ENCODE measurements around the gene SUSD1. TPM values are rescaled to one million over a fixed set of nuclear protein-coding genes. Genes with fewer than 3 reads are reported as not detected.

The SUSD1 gene
- total RNA-seq, 4 donors from 2014 or later = 9.5 to 17.3 (median 13.6) TPM

DNA sequence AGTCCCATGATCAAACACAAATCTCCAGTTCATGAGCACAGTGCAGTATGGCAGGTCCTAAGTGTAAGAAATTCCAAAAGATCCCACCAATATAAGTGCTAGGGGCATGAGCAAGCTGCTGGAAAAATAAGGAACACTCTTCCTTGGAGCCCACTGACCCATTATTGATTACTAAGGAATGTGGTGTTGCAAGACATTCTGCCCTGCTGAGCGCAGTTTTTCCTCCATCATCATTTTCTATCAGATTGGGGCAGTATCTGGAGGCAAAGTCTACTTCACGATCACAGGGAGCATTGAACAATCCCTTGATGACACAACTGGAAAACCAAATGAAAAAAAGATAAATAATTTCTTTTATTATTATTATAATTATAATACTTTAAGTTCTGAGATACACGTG, 149.2 kb downstream of the SUSD1 start:
- TF ChIP-seq, protein P1, sequence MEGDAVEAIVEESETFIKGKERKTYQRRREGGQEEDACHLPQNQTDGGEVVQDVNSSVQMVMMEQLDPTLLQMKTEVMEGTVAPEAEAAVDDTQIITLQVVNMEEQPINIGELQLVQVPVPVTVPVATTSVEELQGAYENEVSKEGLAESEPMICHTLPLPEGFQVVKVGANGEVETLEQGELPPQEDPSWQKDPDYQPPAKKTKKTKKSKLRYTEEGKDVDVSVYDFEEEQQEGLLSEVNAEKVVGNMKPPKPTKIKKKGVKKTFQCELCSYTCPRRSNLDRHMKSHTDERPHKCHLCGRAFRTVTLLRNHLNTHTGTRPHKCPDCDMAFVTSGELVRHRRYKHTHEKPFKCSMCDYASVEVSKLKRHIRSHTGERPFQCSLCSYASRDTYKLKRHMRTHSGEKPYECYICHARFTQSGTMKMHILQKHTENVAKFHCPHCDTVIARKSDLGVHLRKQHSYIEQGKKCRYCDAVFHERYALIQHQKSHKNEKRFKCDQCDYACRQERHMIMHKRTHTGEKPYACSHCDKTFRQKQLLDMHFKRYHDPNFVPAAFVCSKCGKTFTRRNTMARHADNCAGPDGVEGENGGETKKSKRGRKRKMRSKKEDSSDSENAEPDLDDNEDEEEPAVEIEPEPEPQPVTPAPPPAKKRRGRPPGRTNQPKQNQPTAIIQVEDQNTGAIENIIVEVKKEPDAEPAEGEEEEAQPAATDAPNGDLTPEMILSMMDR (IDR thresholded peaks at IDR 0.05) = no peak
- no peak for TF ChIP-seq POLR2A (IDR thresholded peaks at IDR 0.05)
- no peaks in the 10 kb centered on the region for H3K27me3 ChIP-seq
- no peaks in the 10 kb centered on the region for H3K36me3 ChIP-seq
- H3K4me1 ChIP-seq = peaks cover 0 to 13% of the 10 kb centered on the region in 2 donors
- no peaks in the 10 kb centered on the region for H3K9me3 ChIP-seq
- intact Hi-C loops (cut with DNase I) = no loop called here
- H3K4me3 ChIP-seq (replicated peaks in 1 of 3) = no peak overlapping the region
- H3K27ac ChIP-seq = no peak overlapping the region
- 99% methylated on average over 3 of the region's 3 CpGs for WGBS, 2 donors
- no peak for DNase-seq

DNA sequence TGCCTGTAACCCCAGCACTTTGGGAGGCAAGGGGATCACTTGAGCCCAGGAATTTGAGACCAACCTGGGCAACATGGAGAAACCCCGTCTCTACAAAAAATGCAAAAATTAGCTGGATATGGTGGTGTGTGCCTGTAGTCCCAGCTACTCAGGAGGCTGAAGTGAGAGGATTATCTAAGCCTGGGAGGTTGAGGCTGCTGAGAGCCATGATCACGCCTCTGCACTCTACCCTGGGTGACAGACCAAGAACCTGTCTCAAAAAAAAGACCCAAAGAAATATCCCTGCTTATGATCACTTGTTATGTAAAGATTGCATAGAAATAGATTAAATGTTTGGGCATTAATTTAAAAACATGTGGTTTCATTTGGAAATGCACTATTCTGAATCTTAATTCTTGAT, 153.4 kb downstream of the SUSD1 start:
- TF ChIP-seq POLR2A (IDR thresholded peaks at IDR 0.05) = no peak
- TF ChIP-seq, protein P1 (IDR thresholded peaks at IDR 0.05) = no peak
- Histone ChIP-seq H3K4me3 (replicated peaks in 1 of 3) (no peak overlapping the region), H3K36me3 (no peaks in the 10 kb centered on the region), H3K27me3 (no peaks in the 10 kb centered on the region), H3K9me3 (no peaks in the 10 kb centered on the region), H3K4me1 (peaks cover 0 to 6% of the 10 kb centered on the region in 2 donors), H3K27ac (no peak overlapping the region)
- intact Hi-C loops (cut with DNase I) = no loop called here
- DNase-seq = no peak
- 94 to 95% methylated on average over 2 of the region's 2 CpGs for WGBS, 2 donors

DNA sequence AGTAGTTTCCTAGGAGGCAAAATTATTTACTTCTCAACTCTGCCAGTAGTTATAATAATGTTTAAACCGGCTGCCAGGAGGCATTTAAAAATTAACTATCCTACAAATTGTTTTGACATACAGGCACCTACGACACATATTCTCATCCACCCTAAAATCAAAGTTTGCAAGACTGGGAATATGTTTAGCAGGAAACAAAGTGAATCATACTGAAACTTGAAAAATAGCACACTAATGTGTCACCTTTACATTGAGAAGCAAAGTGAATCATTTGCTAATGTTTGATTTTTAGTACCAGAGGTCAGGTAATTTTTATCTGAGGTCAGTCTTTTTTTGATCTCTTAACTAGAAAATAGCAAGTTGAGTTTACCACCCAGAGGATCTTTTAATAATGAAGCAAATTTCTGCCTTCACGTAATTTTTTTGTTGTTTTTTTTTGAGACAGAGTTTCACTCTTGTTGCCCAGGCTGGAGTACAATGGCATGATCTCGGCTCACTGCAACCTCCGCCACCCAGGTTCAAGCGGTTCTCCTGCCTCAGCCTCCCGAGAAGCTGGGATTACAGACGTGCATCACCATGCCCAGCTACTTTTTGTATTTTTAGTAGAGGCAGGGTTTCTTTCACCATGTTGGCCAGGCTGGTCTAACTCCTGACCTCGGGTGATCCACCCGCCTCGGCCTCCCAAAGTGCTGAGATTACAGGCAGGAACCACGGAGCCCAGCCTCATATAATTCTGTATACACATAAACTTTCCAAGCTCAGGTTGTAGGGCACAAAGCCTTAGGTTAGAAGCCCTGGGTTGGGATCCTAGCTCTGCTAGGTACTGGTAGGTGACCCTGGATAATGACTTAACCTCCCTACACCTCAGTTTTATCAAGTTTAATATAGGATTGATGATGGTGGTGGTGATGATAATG, 154.2 kb downstream of the SUSD1 start:
- WGBS, 2 donors = 90 to 91% methylated on average over 12 of the region's 12 CpGs
- no peaks in the 10 kb centered on the region for H3K9me3 ChIP-seq
- intact Hi-C loops (cut with DNase I) = no loop called here
- no peak overlapping the region for H3K27ac ChIP-seq
- no peaks in the 10 kb centered on the region for H3K27me3 ChIP-seq
- H3K4me3 ChIP-seq (replicated peaks in 1 of 3) = no peak overlapping the region
- TF ChIP-seq POLR2A (IDR thresholded peaks at IDR 0.05) = no peak
- TF ChIP-seq, protein P1 (IDR thresholded peaks at IDR 0.05) = no peak
- no peak for DNase-seq
- H3K4me1 ChIP-seq = peaks cover 0 to 6% of the 10 kb centered on the region in 2 donors
- no peaks in the 10 kb centered on the region for H3K36me3 ChIP-seq

DNA sequence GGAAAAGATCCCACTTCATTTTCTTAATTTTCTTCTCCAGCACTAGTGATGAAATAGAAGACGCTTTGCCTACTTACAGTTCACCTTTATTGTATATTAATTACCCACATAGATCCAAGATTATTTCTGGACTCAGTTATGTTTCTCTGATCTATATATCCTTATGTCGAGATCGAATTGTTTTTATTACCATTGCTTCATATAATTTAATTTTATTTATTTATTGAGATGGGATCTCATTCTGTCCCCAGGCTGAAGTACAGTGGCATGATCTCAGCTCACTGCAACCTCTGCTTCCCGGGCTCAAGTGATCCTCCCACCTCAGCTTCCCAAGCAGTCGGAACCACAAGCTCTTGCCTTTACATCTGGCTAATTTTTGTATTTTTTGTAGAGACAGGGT, 157.2 kb downstream of the SUSD1 start:
- Histone ChIP-seq H3K4me1 (peaks cover 4 to 12% of the 10 kb centered on the region in 2 donors), H3K9me3 (no peaks in the 10 kb centered on the region), H3K36me3 (no peaks in the 10 kb centered on the region), H3K27me3 (no peaks in the 10 kb centered on the region), H3K4me3 (replicated peaks in 1 of 3) (no peak overlapping the region), H3K27ac (no peak overlapping the region)
- no peak for DNase-seq
- intact Hi-C loops (cut with DNase I) = no loop called here
- TF ChIP-seq, protein P1 (IDR thresholded peaks at IDR 0.05) = no peak
- no peak for TF ChIP-seq POLR2A (IDR thresholded peaks at IDR 0.05)
- WGBS, 2 donors = 92 to 96% methylated on average over 5 of the region's 5 CpGs

DNA sequence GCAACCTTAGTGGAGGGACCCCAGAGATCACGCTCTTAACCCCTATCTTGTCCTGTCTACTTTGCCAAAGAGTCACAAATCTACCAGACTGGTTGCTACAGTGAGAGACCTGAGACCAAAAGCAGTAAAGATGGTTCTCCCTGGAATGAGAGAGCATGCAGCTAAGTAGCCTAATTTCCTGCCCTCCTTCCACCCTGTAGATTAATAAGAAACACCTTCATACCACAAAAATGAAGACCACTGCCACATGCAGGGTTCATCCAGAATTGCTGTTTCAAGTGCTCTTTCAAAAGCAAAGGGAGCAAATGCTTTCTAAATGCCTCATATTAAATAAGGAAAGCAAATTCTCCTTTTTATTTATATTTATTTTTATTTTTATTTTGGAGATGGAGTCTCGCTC, 159.4 kb downstream of the SUSD1 start:
- TF ChIP-seq POLR2A (IDR thresholded peaks at IDR 0.05) = no peak
- TF ChIP-seq, protein P1 (IDR thresholded peaks at IDR 0.05) = no peak
- Histone ChIP-seq H3K9me3 (no peaks in the 10 kb centered on the region), H3K36me3 (no peaks in the 10 kb centered on the region), H3K27me3 (no peaks in the 10 kb centered on the region), H3K4me1 (peaks cover 14 to 19% of the 10 kb centered on the region in 2 donors), H3K4me3 (replicated peaks in 1 of 3) (no peak overlapping the region), H3K27ac (no peak overlapping the region)
- DNase-seq = no peak
- WGBS, 2 donors = 61 to 82% methylated on average over 2 of the region's 2 CpGs
- intact Hi-C loops (cut with DNase I) = no loop called here
